ENCODE data around the gene HK3. TPM values are rescaled to one million over a fixed set of nuclear protein-coding genes. Genes with fewer than 3 reads are reported as not detected.

The HK3 gene
- total RNA-seq, 2 experiments from 2014 or later: 1.3 to 2.3 TPM

DNA sequence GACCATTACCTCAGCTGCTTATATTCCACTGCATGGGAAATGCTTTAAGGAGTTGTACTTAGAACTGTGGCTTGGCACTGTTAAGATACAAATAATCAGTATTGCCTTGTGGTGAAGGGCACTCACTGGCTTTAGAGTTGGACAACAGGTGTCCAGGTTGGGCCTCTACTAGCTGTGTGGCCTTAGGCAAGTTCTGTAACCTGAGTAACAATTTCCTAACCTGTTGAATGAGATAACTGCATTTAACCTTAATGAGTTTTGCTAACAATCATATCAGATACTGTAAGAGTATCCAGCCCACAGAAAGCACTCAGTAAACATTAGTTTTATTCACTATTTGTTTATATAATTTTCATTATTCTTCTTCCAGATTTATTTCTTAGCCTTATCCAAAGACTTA lies 17.2 kb upstream of the HK3 start:
- H3K27ac Mint-ChIP-seq: no peak overlapping the region
- POLR2A ChIA-PET: no interaction called here
- no peak overlapping the region for H3K4me3 Mint-ChIP-seq
- DNase-seq (no peak), ATAC-seq (ENCODE audit: low read depth) (no peak)
- H3K4me1 Mint-ChIP-seq: peaks cover 8% of the 10 kb centered on the region
- H3K27me3 Mint-ChIP-seq: no peaks in the 10 kb centered on the region
- no peaks in the 10 kb centered on the region for H3K9me3 Mint-ChIP-seq
- peaks cover 21% of the 10 kb centered on the region for H3K36me3 Mint-ChIP-seq

DNA sequence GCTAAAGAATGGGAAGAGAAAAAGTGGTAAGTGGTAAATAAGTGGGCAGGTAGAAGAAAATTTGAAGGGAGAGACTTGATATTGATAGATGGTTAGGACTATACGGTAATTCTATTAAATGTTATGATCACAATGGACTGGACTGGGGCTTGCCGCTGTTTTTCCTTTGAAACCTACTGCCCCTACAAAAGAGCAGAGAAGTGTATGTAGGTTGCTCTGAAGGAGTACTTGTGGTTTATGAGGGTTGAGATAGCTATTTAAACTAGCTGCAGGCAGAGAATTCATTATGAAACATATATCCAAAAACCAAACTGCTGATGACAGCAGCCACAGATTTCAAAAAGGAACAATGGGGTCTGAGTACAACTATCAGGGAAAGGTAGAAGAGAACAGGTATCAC lies 16.8 kb upstream of the HK3 start:
- ATAC-seq (ENCODE audit: low read depth) (no peak), DNase-seq (no peak)
- H3K9me3 Mint-ChIP-seq: no peaks in the 10 kb centered on the region
- no peaks in the 10 kb centered on the region for H3K27me3 Mint-ChIP-seq
- peaks cover 18% of the 10 kb centered on the region for H3K36me3 Mint-ChIP-seq
- POLR2A ChIA-PET: no interaction called here
- no peak overlapping the region for H3K4me3 Mint-ChIP-seq
- no peak overlapping the region for H3K27ac Mint-ChIP-seq
- H3K4me1 Mint-ChIP-seq: peaks cover 8% of the 10 kb centered on the region

DNA sequence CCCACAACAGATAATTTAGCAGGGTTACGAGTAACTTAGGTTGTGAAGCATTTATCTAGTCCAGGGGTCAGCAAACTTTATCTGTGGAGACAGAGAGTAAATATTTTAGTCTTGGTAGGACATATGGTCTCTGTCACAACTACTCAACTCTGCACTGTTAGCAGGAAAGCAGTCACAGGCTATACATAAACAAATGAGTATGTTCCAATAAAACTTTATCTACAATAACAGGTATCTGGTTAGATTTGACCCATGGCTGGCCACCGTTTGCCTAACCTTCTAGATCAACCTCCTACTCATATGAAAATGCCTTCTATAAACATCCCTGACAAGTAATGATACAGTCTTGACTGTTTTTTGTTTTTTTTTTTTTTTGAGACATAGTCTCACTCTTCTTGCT lies 13.0 kb upstream of the HK3 start:
- no peak overlapping the region for H3K27ac Mint-ChIP-seq
- peaks cover 12% of the 10 kb centered on the region for H3K36me3 Mint-ChIP-seq
- POLR2A ChIA-PET: no interaction called here

DNA sequence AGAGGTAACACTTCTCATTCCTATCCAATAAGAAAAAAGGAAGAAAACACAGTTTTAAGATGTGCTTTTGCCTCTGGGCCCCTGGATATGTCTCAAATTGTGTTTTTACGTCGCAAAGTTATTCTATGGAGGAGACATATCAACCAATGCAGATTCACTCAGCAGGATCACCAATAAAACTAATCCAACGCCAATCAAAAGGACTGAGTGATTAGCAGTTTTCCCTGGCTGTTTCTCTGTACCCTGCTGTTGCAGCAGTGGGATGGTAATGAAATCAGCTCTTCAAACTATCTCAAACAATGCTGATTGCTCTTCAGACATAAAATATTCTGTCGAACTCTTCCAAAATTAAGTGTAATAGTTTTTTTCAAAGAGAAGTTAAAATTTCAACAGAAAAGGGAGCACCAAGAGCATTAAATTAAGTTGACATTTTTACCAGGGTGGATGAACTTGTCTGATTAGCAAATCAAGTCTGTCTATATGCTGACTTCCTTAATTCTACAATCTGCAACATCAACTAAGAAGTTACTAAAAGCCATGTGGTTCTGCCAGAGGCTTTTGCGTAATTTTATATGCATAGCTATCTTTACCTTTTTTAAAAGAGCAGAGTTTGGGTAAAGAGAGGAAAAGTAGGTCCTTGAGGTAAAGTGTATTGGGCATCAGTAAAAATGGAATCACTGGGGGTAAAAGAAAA lies 9.7 kb upstream of the HK3 start:
- H3K4me1 Mint-ChIP-seq: no peaks in the 10 kb centered on the region
- no peak overlapping the region for H3K27ac Mint-ChIP-seq
- POLR2A ChIA-PET: no interaction called here
- H3K36me3 Mint-ChIP-seq: peaks cover 24% of the 10 kb centered on the region
- no peaks in the 10 kb centered on the region for H3K9me3 Mint-ChIP-seq
- H3K27me3 Mint-ChIP-seq: no peaks in the 10 kb centered on the region
- ATAC-seq (ENCODE audit: low read depth): no peak
- no peak for DNase-seq
- H3K4me3 Mint-ChIP-seq: no peak overlapping the region

More for the DNA sequence above, 13.0 kb upstream of the HK3 start:
- no peak for ATAC-seq (ENCODE audit: low read depth)
- no peak for DNase-seq
- Mint-ChIP-seq H3K9me3 (no peaks in the 10 kb centered on the region), H3K27me3 (no peaks in the 10 kb centered on the region), H3K4me3 (no peak overlapping the region), H3K4me1 (peaks cover 4% of the 10 kb centered on the region)

DNA sequence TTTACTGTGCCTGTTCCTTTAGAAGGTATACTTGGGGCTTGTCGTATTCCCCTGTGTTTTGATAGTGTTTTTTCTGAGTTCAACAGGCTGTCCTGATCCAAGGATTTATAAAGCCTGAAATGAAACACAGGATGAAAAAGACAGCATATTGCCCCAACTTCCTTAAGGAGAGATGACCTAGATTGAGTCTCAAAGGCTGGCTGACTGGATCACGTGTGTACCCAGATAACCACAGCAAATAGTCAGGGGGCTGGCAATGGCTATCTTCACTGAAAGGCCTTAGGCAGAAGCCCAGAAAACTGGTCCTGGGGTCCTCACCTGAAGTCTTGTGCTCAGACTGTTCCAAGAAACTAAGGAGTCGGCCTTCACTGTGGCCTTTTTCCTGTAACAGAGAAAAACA lies 7.7 kb upstream of the HK3 start:
- Mint-ChIP-seq H3K4me3 (no peak overlapping the region), H3K9me3 (no peaks in the 10 kb centered on the region), H3K27ac (no peak overlapping the region), H3K36me3 (peaks cover 22% of the 10 kb centered on the region), H3K27me3 (no peaks in the 10 kb centered on the region), H3K4me1 (no peaks in the 10 kb centered on the region)
- DNase-seq (no peak), ATAC-seq (ENCODE audit: low read depth) (no peak)
- POLR2A ChIA-PET: no interaction called here

DNA sequence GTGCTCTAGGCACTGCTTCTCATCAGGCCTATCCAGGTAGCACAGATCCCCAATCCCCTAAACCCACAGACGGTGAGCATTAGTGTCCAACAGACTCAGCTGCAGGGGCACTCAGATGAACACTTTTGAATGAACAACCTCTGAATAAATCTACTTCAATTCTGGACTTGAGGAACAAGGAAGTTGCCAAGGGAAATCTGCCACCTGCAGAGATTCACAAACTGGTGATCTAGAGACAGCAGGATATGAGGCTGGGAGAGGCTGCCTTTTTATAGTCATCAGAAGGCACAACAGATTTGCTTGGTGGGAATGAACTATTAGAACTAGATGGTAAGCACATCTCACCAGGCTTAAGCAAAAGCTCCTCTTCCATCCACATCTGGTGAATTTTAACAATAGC lies 7.0 kb upstream of the HK3 start:
- H3K36me3 Mint-ChIP-seq: peaks cover 23% of the 10 kb centered on the region

DNA sequence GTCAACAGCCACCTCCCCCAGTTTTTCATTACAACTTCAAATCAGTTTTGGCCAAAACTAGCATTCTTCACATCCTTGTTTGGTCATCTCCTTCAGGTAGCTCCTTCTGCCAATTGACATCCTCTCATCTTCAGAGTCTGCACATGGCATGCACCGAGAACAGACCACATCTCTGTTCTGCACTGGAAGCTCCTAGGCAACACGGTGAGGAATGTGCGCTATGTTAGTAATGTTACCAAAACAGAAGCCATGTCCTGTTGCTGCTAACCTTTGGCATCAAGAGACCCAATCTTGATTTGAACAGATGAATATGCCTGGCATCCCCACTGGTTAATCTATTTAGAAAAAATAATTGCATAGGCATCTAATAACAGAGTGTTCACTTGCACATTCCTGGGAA lies 5.1 kb upstream of the HK3 start:
- no peaks in the 10 kb centered on the region for H3K27me3 Mint-ChIP-seq
- no peaks in the 10 kb centered on the region for H3K9me3 Mint-ChIP-seq
- DNase-seq (no peak), ATAC-seq (ENCODE audit: low read depth) (no peak)
- H3K4me1 Mint-ChIP-seq: peaks cover 9% of the 10 kb centered on the region
- H3K36me3 Mint-ChIP-seq: peaks cover 22% of the 10 kb centered on the region
- no peak overlapping the region for H3K4me3 Mint-ChIP-seq
- no peak overlapping the region for H3K27ac Mint-ChIP-seq
- POLR2A ChIA-PET: no interaction called here

More for the DNA sequence above, 7.0 kb upstream of the HK3 start:
- no peak for DNase-seq
- no peaks in the 10 kb centered on the region for H3K27me3 Mint-ChIP-seq
- H3K9me3 Mint-ChIP-seq: no peaks in the 10 kb centered on the region
- H3K27ac Mint-ChIP-seq: no peak overlapping the region
- no peak for ATAC-seq (ENCODE audit: low read depth)
- H3K4me1 Mint-ChIP-seq: no peaks in the 10 kb centered on the region
- POLR2A ChIA-PET: no interaction called here
- H3K4me3 Mint-ChIP-seq: no peak overlapping the region

DNA sequence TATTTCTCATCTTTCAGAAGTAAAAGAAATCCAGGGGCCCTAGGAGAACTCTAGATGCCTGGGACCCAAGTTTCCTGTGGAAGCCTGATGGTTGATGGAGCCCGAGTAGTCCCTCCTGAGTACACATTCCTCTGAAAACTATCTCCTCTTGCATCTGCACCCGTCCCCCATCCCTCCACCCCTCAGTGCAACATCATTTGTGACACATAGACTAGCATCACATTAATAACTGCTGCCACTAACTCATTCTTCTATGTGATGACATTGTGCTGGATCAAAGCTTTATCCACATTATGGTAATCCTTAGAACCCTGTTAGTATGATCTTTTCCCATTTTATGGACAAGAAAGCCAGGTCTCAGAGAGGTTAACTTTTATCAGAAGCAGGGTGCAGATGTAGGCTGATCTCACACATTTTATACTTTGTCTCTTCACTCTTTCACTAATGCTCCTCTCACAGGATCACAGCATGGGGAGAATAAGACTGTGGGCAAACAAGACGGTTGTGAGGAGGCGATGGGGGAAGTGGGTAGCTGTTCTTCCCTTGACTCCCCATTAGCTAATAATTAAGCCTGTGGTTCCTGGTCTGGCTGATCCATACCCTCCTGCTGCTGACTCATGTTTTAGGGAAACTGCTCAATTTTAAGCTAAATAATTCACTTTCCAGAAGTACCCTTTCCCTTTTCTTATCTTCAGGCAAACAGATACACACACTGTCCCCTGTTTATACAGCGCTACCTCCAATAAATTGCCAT lies 3.9 kb upstream of the HK3 start:
- H3K9me3 Mint-ChIP-seq: no peaks in the 10 kb centered on the region
- no peak for DNase-seq
- H3K4me1 Mint-ChIP-seq: peaks cover 12% of the 10 kb centered on the region
- H3K27ac Mint-ChIP-seq: no peak overlapping the region
- H3K36me3 Mint-ChIP-seq: peaks cover 18% of the 10 kb centered on the region
- POLR2A ChIA-PET: no interaction called here
- no peak for ATAC-seq (ENCODE audit: low read depth)
- H3K27me3 Mint-ChIP-seq: no peaks in the 10 kb centered on the region
- no peak overlapping the region for H3K4me3 Mint-ChIP-seq

DNA sequence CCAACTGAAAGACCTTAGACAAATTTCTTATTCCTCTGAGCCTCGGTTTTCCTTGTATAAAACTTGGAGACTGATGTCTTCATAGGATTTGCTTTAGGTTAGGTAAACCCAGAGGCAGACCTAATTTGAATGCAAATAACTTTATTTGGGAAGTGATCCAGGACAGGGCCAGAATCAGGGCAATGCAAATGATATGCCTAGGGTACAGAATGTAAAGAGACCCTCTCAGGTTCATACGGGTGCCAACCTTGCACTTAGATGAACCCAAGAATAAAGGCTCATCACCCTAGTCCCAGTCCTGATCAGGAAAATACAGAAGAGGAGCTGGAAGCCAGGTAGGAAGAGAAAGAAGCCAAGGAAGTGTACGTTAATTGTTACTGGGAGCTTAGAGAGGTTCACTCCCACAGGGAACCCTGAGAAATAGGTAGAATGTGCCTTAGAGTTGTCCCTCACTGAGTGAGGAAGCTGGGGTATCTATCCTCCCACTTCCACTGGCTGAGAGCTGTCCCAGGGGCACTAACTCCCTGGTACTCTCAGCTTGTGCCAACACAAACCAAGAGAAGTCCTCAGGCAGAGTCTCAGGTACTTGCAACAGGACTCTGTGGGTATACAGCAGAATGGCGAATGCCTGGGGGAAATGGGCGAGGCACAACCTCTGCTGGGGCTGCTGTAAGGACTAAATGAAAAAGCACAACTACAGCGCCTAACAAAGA lies 3.1 kb upstream of the HK3 start:
- DNase-seq: no peak
- Mint-ChIP-seq H3K27ac (peak overlapping the region; percentile 24), H3K27me3 (no peaks in the 10 kb centered on the region), H3K4me1 (peaks cover 16% of the 10 kb centered on the region), H3K36me3 (peaks cover 18% of the 10 kb centered on the region), H3K4me3 (no peak overlapping the region), H3K9me3 (no peaks in the 10 kb centered on the region)
- no peak for ATAC-seq (ENCODE audit: low read depth)
- POLR2A ChIA-PET: no interaction called here

DNA sequence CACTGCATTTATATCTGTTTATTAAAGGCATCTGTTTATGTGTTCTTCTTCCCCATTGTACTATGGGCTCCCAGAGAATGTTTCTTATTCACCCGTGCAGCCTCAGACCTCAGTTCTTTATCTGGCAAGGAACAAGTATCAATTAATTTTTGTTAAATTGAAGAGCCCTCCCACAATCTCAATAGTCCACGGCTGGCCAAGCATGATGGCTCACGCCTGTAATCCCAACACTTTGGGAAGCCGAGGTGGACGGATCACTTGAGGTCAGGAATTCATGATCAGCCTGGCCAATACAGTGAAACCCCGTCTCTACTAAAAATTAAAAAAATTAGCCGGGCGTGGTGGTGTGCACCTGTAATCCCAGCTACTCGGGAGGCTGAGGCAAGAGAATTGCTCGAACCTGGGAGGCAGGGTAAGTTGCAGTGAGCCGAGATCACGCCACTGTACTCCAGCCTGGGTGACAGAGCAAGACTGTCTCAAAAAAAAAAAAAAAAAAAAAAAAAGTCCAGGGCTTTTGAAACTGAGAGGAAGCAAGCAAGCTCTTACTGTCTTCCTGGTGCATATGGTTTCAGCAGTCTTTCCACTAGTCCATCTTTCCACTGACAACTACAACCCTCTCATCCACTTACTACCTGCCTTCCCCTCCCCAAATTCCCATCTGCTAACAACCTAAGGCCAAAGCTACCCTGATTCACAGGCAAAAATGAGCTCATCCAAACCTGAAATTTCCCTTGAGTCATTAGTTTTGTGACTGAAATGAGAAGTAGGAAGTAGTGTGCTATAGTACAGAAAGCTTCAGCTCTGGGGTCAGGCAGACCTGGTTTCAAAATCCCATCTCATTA lies 2.3 kb upstream of the HK3 start:
- peaks cover 16% of the 10 kb centered on the region for H3K36me3 Mint-ChIP-seq
- no peaks in the 10 kb centered on the region for H3K9me3 Mint-ChIP-seq
- ATAC-seq (ENCODE audit: low read depth) (no peak), DNase-seq (no peak)
- H3K4me3 Mint-ChIP-seq: no peak overlapping the region
- H3K27me3 Mint-ChIP-seq: no peaks in the 10 kb centered on the region
- POLR2A ChIA-PET: no interaction called here
- H3K4me1 Mint-ChIP-seq: peaks cover 16% of the 10 kb centered on the region
- H3K27ac Mint-ChIP-seq: peak overlapping the region; percentile 74

DNA sequence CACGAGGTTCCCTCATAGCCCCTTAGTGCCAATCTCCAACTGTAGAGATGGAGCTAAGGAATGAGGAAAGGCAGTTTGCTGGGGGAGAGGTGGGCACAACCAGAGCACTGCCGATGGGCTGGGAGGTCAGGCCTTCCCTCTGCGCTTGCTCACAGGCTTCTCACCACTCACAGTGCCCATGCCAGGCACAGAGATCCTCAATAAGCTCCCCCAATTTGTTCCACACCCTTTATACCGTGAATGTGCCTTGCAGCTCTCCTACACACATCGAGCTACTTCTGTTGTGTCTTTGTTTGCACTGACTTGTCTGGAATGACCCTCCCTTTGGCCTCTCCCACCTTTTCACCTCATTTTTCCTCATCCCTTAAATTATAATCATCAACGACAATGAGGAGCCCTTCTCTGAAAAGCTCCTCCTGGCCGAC lies 1.6 kb upstream of the HK3 start:
- Mint-ChIP-seq H3K27me3 (no peaks in the 10 kb centered on the region), H3K9me3 (no peaks in the 10 kb centered on the region), H3K4me3 (no peak overlapping the region), H3K27ac (no peak overlapping the region), H3K4me1 (peaks cover 20% of the 10 kb centered on the region), H3K36me3 (peaks cover 13% of the 10 kb centered on the region)
- POLR2A ChIA-PET: no interaction called here
- ATAC-seq (ENCODE audit: low read depth): no peak
- no peak for DNase-seq

DNA sequence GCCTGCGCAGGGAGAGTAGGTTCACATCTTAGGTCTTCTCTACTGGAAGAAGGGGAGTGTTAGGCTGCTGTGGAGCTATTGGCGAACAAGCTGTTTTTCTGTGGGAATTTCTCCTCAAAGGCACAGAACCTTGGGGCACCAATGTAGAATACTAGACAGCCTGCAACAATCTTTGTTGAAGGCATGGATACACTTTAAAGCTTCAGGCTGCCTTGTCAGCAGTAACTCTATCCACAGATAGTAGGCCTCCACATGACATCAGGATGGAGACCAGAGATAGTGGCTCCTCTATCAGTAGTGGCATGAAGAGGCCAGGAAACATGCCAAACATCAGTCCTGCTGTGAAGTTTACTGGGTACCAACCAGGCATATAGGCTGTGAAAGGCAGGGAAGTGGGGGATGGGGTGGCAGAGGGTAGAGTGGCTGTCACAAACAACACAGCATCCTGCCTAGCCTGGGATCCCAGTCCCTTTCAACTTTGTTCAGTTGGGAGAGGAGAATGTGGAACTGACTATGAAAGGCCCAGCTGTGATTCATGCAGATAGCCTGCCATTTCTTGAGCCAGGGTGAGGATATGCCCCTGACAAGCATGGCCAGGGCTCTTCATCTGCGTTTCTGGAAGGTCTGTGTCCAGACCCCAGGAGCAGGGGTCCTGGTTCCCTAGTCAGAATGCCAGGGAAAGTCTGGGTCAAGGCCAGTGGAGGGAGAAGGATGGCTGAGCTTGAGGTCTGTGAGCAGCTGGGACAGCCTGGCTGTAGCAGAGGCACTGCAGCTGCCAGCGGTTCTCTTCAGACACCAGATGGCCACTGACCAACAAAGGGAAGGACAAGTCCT lies 1.0 kb upstream of the HK3 start:
- POLR2A ChIA-PET: no interaction called here
- Mint-ChIP-seq H3K4me3 (no peak overlapping the region), H3K27me3 (no peaks in the 10 kb centered on the region), H3K9me3 (no peaks in the 10 kb centered on the region), H3K36me3 (peaks cover 8% of the 10 kb centered on the region), H3K4me1 (peaks cover 25% of the 10 kb centered on the region), H3K27ac (no peak overlapping the region)
- ATAC-seq (ENCODE audit: low read depth) (no peak), DNase-seq (no peak)
